Cerebellar nuclear complex (tissue), 1 donor: ENCODE data around the gene ST3GAL5.

ENCODE experiments used
- DNase-seq, 2 experiments: peaks; one replicate each; lab custom pipeline; 2025; lab: John Stamatoyannopoulos, UW

The ST3GAL5 gene

DNA sequence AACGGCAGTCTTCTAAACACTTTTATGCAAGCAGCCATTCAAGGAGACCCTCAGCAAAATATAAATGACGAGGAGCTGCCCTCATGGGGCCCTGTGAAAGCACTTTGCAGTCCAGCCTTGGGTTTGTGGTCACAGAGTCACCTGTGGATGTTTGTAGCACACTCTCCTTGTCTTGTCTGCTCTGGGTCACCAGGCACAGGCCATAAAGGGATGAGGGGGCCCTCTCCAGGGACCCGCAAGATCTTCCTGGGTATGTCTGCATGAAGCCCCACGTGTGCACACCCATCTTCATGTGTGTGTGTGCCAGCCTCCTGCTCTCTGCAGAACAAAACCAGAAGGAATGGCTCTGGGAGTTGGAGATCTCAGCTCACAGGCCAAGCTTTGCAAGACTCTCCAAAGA is 98.8 kb downstream of the ST3GAL5 start:
- DNase-seq = no peak

DNA sequence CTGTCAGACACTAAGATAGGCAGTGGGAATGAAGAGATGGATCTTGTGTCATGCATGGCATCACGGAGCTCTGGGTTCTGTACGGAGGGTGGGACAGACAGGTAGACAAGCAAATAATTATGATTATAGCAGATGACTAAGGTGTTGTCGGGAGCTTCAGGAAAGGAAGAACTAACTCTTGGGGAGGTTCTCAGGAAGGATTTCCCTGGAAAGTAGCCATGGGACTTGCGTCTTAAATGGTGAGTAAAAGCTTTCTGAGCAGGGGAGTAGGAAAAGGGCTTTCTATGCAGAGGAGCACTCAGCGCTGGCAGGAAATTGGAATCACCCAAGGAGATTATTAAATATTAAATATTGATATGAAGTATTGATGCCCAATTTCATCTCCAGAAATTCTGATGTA is 99.5 kb downstream of the ST3GAL5 start:
- no peak for DNase-seq

DNA sequence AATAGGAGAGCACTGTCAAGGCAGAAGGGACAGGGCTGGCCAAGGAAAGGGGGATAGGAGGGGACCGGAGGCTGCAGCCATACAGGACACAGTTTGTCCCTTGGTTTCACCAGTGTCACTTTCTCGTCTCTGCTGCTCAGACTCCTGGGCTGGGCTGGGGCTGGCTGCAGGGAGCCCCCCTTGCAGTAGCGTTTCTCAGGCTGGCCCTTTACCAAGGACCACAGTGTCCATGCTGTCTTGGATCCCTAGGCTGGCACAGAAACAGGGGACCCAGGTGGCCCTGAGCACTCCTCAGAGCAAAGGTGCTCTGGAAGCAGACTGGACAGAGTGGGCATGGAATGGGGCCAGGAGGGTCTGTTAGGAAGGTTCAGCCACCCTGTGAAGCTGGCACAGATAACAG is 100.2 kb downstream of the ST3GAL5 start:
- no peak for DNase-seq

DNA sequence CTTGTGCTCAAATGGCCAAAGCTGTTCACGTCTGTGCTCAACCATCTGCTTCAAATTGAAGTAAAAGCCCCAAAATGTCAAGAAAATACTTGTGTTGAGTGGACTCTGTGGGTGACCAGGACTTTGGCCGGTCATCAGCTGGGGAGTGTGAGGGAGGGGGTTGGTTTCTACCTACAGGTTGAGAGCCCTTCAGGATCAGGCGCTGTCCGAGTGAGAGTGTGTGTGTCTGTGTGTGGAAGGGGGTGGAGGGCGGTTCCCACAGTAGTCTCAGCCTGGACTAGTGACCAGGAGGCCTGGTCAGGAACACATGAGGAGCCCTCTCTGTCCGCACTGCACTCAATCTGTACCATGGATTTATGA is 100.8 kb downstream of the ST3GAL5 start:
- DNase-seq = no peak

DNA sequence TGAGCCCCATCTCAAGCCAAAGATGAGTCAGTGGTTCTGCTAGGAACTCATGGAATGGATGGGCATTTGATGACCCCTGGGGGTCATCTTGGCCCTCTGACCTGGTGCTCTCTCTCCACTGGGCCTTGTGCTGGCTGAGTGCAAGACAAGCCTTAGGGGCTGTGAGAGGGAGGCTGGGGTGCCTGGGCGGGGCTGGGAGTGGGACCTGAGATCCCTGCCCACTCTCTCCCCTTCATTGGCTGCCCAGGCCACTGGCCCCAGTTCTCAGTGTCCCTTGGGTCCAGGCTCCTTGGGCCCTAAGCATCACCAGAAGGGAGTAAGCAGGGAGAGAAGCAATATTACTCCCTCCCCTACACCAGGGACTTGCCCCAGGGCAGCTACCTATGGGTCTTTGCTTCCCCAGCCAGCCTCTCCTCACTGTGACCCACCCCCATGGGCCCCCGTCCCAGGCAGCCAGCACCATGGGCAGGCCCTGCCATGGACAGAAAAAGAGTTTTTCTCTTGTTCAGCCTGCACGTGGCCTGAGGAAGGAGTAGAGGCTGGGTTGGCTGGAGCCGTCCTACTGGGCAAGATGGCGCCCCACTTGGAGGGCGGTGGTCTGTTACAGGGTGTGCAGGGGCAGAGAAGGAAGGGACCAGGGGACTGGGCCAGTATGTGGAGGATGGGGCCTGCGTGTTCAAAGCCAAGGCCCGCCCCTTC is 101.4 kb downstream of the ST3GAL5 start:
- DNase-seq = no peak
